T-helper 22 cell (primary cell): ENCODE results near the gene CALHM6.

Experiments
- DNase-seq: peaks from one replicate; pipeline ENCODE4 v3.0.0-alpha.2; 2020; ENCODE audit warnings: low read depth

CALHM6 gene

GRCh38 chr6:116445102-116445501, 16.1 kb upstream of the CALHM6 start:
- no peak for DNase-seq

- DNase-seq = no peak
Measured at GRCh38 chr6:116446399-116446798, 14.8 kb upstream of the CALHM6 start.

- no peak for DNase-seq
Measured at GRCh38 chr6:116447052-116447451, 14.1 kb upstream of the CALHM6 start.

GRCh38 chr6:116447496-116448011, 13.6 kb upstream of the CALHM6 start:
- DNase-seq = no peak

- DNase-seq = no peak
Measured at GRCh38 chr6:116449565-116449964, 11.6 kb upstream of the CALHM6 start.

- DNase-seq = no peak
Measured at GRCh38 chr6:116450185-116450710, 10.9 kb upstream of the CALHM6 start.

GRCh38 chr6:116450769-116451740, 10.1 kb upstream of the CALHM6 start:
- no peak for DNase-seq

- no peak for DNase-seq
Measured at GRCh38 chr6:116451916-116452315, 9.3 kb upstream of the CALHM6 start.

GRCh38 chr6:116452531-116452930, 8.6 kb upstream of the CALHM6 start:
- no peak for DNase-seq

- no peak for DNase-seq
Measured at GRCh38 chr6:116456106-116456505, 5.1 kb upstream of the CALHM6 start.

- DNase-seq = no peak
Measured at GRCh38 chr6:116456927-116457326, 4.2 kb upstream of the CALHM6 start.

- no peak for DNase-seq
Measured at GRCh38 chr6:116458264-116458663, 2.9 kb upstream of the CALHM6 start.

- no peak for DNase-seq
Measured at GRCh38 chr6:116459927-116460326, 1.2 kb upstream of the CALHM6 start.

GRCh38 chr6:116461932-116462885, 1.0 kb downstream of the CALHM6 start:
- peak; percentile 6 for DNase-seq

- DNase-seq = no peak
Measured at GRCh38 chr6:116463301-116463700, 2.1 kb downstream of the CALHM6 start.

- no peak for DNase-seq
Measured at GRCh38 chr6:116465246-116465645, 4.1 kb downstream of the CALHM6 start.

- no peak for DNase-seq
Measured at GRCh38 chr6:116467096-116467495, 5.9 kb downstream of the CALHM6 start.

GRCh38 chr6:116467514-116467913, 6.3 kb downstream of the CALHM6 start:
- DNase-seq = no peak

- DNase-seq = no peak
Measured at GRCh38 chr6:116468293-116468692, 7.1 kb downstream of the CALHM6 start.

- DNase-seq = no peak
Measured at GRCh38 chr6:116471531-116471930, 10.4 kb downstream of the CALHM6 start.

GRCh38 chr6:116472706-116473105, 11.5 kb downstream of the CALHM6 start:
- DNase-seq = no peak

GRCh38 chr6:116475141-116475540, 14.0 kb downstream of the CALHM6 start:
- DNase-seq = no peak
